B cell (primary cell): ENCODE measurements around the gene PIPOX.

Experiments used
- EZH2 ChIP-seq: IDR thresholded peaks from 2 replicates; pipeline ENCODE4 v1.6.1; 2012; ENCODE audit warnings: borderline replicate concordance, low read depth, mild to moderate bottlenecking, moderate library complexity, low read length; ENCODE audit not compliant: insufficient read depth, poor library complexity, severe bottlenecking
- TF ChIP-seq, protein P1 (sequence below): fragments of 200-600 bp; IDR thresholded peaks from one replicate; pipeline ENCODE4 v1.8.0; 2022; ENCODE audit warnings: antibody characterized with exemption, mild to moderate bottlenecking

DNA sequence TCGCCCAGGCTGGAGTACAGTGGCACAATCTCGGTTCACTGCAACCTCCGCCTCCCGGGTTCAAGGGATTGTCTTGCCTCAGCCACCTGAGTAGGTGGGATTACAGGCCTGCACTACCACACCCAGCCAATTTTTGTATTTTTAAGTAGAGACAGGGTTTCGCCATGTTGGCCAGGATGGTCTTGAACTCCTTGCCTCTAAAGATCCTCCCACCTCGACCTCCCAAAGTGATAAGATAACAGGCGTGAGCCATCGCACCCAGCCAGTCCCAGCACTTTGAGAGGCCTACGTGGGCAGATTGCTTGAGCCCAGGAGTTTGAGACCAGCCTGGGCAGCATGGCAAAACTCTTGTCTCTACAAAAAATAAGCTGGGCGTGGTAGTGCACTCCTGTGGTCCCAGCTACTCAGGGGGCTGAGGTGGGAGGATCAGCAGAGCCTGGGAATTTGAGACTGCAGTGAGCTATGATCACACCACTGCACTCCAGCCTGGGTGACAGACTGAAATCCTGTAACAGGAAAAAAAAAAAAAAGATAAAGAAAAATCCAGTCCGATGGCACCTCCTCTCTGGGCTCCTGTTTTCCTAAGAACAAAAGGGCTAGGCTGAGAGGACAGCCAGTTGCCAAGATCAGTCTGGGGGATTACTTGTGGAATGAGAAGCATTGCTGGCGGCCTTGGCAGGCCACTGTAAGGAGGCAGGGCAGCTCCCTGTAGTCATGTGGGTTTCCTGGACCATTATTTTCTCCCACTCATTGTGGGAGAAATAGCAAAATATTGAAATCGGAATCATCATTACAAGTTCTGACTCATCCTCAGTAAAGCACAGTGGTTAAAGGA lies 3.0 kb upstream of the PIPOX start:
- TF ChIP-seq EZH2, result no peak
- TF ChIP-seq, protein P1, sequence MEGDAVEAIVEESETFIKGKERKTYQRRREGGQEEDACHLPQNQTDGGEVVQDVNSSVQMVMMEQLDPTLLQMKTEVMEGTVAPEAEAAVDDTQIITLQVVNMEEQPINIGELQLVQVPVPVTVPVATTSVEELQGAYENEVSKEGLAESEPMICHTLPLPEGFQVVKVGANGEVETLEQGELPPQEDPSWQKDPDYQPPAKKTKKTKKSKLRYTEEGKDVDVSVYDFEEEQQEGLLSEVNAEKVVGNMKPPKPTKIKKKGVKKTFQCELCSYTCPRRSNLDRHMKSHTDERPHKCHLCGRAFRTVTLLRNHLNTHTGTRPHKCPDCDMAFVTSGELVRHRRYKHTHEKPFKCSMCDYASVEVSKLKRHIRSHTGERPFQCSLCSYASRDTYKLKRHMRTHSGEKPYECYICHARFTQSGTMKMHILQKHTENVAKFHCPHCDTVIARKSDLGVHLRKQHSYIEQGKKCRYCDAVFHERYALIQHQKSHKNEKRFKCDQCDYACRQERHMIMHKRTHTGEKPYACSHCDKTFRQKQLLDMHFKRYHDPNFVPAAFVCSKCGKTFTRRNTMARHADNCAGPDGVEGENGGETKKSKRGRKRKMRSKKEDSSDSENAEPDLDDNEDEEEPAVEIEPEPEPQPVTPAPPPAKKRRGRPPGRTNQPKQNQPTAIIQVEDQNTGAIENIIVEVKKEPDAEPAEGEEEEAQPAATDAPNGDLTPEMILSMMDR, result no peak
